Panc1 (cell line): ENCODE measurements around the gene TIMMDC1.

Source experiments
- CTCF ChIP-seq: fragments of 450-650 bp; IDR thresholded peaks from 2 replicates; pipeline ENCODE4 v1.5.1; 2017; ENCODE audit warnings: mild to moderate bottlenecking
- POLR2AphosphoS5 ChIP-seq: IDR thresholded peaks from 2 replicates; pipeline ENCODE4 v1.6.1; 2012; ENCODE audit warnings: mild to moderate bottlenecking, low read depth, low read length, moderate library complexity
- SIN3A ChIP-seq: IDR thresholded peaks from 2 replicates; pipeline ENCODE4 v1.6.1; 2012; ENCODE audit warnings: low read depth, mild to moderate bottlenecking, low read length, moderate library complexity, borderline replicate concordance; ENCODE audit not compliant: insufficient read depth

DNA sequence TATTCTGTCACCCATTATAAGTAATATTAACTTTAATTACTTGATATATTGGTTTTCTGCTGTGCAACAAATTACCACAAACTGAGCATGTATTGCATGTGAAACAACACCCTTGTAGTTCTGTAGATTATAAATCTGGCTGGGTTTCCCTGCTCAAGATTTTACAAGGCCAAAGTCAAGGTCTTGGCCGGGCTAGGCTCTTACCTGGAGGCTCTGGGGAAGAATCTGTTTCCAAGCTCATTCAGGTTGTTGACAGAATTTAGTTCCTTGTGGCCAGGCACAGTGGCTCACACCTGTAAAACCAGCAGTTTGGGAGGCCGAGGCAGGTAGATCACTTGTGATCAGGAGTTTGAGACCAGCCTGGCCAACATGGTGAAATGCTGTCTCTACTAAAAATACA is 16.3 kb downstream of the TIMMDC1 start:
- TF ChIP-seq SIN3A (no peak), CTCF (no peak), POLR2AphosphoS5 (no peak)
